Gastroesophageal sphincter (tissue), 3 donors: ENCODE data around the gene RERE.

Experiments
- CTCF ChIP-seq, 4 experiments: fragments of 200-600 bp in 2 of 4; fragments of 450-650 bp in 2 of 4; sonication (generic) in 1 of 4; IDR thresholded peaks; one replicate each; pipeline ENCODE4 v1.5.1; 2017 to 2019; ENCODE audit warnings: antibody characterized with exemption in 4 of 4, mild to moderate bottlenecking in 2 of 4, moderate library complexity in 2 of 4
- EP300 ChIP-seq: sonication (generic); formaldehyde crosslinking; IDR thresholded peaks from one replicate; pipeline ENCODE4 v1.6.1; 2017; ENCODE audit warnings: antibody characterized with exemption, mild to moderate bottlenecking
- POLR2A ChIP-seq, 2 donors: fragments of 450-650 bp; IDR thresholded peaks; one replicate each; pipeline ENCODE4 v1.6.1; 2017; ENCODE audit warnings: antibody characterized with exemption in 2 of 2, mild to moderate bottlenecking in 2 of 2, moderate library complexity in 1 of 2
- POLR2AphosphoS5 ChIP-seq: sonication (generic); formaldehyde crosslinking; IDR thresholded peaks from one replicate; pipeline ENCODE4 v1.6.1; 2017; ENCODE audit warnings: antibody characterized with exemption

GRCh38 chr1:8437347-8437746 lies 380.1 kb downstream of the RERE start:
- TF ChIP-seq CTCF (IDR thresholded peaks at IDR 0.05): no peak
- TF ChIP-seq POLR2A (IDR thresholded peaks at IDR 0.05): no peak
- no peak for TF ChIP-seq POLR2AphosphoS5
- no peak for TF ChIP-seq EP300
